ENCODE measurements around the gene ZNF853.

GRCh38 chr7:6608081-6608480 lies 7.3 kb upstream of the ZNF853 start:
- TF ChIP-seq CTCF (IDR thresholded peaks at IDR 0.05) (no peak), POLR2A (IDR thresholded peaks at IDR 0.05) (no peak)

All from thyroid gland (tissue), 4 donors.